HS-5 (cell line): ENCODE results near the gene RPTOR.

ENCODE experiments used
- DNase-seq: peaks from one replicate; pipeline ENCODE4 v3.0.0-alpha.2; 2012; ENCODE audit warnings: low read depth

The RPTOR gene

DNA sequence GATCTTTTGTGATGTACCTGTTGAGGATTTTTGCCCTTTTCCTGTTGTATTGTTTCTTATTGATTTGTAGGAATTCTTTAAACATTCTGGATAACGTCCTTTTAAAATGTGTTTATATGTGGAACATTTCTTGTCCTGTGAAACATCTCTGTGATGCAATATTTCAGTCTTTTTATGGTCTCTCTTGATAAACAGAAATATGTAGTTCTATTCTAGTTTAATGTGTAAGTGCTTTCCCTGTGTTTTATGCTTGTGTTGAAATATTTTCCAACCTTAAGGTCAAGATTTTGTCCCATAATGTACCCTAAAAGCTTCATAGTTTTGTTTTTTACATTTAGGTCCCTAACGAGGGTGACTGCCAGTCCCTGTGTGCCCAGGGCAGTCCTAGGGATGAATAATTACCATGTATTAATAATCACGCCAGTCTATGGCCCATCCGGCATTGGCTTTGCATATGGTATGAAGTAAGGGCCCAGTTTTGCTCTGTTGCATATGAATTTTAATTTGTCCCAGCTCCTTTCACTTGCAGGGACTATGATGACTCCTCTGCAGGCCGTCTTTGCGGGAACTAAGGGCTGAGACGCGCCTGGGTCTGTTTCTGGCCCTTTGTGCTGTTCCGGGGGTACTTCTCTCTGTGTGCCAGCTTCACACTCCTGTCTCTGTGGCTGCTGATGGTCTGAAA is 44.2 kb downstream of the RPTOR start:
- no peak for DNase-seq

DNA sequence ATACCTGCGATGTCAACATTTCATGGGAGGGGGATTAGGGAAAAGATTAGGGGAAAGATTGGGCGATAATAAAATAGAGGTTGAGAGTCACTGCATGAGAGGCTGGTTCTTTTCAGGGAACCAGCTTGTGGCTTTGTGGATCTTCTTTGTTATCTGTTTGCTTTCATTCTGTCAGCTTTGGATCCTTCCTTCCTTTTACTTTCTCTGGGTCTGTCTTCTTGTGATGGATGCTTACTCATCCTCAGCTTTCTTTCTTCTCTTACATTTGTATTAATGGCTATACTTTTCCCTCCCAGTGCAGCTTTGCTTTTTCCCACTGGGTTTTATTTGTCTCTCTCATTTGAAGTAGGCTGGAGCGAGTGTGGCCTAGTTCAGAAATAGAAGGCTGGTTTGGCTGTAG is 47.1 kb downstream of the RPTOR start:
- DNase-seq: no peak

DNA sequence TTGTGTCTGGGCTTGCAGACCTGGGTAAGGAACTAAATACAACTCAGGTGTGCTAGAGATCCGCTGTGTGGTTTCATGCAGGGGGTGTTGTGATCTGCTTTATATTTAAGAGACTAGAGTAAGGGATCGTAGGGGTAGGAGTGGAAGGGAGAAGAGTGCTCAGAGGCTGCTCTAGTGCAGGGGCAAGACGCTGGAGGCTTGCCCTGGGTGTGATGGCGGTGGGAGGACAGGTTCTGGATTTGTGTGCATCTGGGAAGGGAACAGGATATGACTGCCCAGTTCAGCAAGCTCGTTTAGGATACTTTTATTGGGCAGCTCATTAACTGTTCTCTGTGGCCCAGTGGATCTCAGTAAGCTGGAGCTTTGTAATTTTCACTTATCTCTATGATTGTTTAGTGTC is 47.6 kb downstream of the RPTOR start:
- no peak for DNase-seq

DNA sequence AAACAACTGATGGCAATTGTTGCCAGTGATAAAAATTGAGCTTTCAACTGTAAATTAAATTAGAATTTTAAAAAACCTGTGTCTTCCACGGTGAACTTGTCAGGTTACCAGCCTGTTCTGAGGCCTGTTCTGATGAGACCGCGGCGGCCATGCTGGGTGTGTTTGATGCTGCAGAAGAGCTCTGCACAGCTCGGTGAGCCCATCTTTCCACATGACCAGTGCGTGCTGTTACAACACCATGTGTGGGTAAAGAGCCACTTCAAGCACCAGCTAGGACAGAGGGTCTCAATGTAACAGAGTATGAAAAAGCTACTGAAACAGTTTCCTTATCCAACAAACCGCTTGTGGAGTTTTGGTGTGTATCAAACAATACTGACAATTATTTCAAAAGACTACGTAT is 48.5 kb downstream of the RPTOR start:
- no peak for DNase-seq

DNA sequence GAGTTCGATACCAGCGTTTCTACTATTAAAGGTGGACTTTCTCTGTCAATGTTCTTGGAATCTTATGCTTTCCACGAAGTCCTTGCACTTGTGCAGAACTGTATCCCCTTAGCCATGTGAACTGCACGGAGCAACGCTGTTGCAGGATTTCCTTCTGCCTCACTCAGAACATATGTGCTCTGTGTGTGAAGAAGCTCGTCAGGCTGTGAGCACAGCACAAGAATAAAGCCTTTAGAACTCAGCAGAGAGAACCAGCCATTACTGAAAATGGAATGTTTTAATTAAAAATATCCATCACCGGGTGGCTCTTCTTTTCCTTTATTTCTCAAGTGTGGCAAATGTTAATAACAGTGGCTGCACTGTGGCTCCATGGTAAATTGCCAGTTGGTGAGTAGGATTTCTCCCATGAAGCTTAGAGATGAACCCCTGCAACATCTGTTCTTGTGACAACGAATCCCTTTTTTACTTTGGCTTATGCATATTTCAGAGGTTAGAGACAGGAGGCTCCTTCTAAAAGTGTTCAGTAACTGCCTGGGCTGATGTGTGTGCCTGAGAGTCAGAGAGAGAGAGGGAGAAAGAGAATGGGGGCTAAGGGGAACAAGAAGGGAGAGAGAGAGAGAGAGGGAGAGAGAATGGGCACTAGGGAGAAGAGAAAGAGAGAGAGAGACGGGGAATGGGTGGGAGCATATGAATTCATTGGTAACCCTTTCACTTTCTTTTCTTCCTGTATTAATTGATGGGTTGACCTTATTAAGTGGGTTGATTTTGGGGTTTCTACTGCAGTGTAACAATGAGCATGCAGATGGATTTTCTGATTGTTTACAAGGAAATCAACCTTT is 50.0 kb downstream of the RPTOR start:
- no peak for DNase-seq

DNA sequence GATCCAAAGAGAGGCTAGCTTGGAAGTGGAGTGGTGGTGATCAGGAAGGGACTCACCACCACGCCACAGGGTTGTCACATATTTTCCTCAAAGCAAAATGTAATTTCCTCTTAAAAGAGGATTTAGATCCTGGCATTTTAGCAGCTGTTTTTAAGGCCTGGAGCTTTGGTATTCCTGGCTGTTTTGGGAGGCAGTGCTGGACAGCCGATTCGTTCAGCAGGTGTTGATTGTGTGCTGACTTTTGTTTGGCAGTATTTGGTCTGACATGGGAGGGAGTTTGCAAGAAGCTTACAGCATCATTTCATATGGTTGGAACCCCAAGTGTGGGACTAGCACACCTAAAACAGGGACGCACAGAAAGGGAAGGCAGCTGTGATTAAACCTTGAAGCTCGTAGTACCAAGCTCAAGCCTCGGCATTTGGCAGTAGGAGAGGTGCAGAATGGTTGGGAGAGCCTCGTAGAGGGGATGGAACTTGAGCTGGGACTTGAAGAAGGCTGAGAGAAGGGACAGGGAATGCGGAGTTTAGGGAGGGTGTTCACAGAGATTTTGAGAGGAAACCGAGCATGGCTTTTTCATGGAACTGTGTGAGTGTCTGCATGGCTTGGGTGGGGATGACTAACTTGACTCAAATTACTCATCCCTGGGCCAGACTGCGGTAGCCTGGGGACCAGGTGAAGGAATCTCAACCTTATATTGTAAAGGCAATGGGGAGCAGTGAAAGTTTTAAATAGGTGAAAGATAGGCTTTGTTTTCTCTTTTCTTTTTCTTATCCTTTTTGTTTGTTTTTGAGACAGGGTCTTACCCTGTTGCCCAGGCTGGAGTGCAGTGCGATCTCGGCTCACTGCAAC is 52.3 kb downstream of the RPTOR start:
- DNase-seq: no peak

DNA sequence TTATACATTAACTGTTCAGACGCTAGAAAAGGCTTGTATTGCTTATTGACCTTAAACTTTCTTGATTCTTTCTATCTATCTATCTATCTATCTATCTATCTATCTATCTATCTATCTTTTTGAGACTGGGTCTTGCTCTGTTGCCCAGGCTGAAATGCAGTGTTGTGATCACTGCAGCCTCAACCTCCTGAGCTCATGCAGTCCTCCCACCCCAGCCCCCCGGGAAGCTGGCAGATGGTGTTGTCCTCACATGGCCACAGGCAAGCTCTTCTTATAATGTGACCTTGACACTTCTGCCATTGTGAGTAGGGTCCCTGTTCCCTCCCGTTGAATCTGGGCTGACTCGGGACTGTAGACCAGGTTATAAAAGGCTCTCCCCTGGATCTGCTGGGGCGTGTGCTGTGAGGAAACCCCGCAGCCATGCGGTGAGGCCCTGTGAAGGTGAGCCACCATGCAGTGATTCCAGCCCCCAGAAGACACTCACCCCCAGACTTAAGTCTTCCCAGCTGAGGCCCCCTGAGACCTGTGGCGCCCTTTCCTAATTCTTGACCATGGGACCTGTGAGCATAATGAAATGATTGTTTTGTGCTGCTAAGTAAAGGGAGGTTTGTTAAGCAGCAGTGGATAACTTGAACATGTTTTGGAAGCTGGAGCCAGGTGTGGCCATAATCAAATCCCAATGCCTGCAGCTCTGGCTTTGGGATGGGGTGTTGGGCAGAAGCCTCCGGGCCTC is 54.3 kb downstream of the RPTOR start:
- DNase-seq: no peak

DNA sequence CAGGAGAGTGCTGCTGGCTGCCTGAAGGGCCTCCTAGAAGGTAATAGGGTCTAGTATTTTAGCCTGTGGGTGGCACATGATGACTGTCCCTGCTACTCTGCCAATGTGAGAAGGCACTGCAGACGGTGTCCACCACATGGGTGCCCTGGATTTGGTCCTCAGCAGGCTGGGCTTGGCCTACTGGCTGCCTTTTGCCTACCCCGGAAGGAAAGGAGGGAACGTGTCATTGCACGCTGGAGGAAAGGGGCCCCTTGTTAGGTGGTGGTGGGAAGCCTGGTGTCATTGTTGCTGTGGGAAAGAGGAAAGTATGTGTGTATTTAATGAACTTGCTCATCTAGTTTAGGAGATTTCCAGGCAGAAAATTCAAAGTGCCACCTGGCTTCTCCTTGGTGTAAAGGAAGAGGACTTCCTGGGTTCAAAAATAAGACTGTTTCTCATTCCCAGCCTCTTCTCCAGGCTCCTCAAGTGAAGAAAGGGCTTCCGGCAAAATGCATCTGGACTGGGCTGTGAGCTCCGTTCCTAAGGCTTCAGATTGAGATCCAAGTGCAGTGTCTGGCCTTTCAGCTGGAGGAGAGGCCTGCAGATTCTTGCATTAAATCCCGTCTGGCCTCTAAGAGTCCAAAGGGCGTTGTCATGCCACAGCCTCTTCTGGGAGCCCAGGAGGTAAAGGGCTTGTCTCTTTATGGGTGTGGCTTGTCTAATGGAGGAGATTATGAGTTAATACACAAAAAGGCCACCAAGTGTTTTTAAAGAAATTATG is 55.1 kb downstream of the RPTOR start:
- DNase-seq: no peak

DNA sequence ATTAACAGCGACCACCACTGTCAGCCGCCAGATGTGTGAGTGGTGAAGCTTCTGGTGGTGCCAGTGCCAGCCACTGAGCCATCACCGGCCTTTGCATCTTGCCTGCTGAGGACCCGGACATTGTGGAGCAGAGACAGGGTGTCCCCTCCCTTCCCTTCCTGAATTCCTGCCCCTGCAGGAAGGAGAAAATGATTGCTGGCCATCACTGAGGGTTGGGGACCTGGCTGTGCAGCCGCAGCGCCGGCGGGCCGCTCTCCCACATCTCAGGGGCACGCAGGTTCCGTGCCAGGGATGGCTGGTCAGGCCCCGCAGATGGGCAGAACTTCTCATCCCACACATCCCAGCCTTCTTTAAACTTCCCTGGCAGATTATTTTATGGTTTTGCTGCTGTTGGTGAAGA is 56.5 kb downstream of the RPTOR start:
- no peak for DNase-seq

DNA sequence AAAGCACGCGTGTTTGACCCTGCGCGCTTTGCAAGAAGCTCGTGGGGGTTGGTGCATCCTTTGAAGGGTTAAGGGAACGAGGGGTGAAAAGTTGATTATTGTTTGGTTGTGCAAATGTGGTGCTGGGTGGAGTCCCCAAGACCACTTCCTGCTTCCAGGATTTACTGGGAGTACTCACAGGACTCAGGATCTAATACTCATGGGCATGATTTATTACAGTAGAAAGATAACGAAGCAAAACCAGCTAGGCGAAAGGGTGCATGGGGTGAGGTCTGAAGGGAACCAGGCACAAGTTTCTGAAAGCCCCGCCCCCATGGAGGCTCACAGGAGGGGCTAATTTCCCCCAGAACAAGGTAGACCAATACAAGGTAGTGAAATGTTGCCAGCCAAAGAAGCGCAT is 58.8 kb downstream of the RPTOR start:
- DNase-seq: no peak

DNA sequence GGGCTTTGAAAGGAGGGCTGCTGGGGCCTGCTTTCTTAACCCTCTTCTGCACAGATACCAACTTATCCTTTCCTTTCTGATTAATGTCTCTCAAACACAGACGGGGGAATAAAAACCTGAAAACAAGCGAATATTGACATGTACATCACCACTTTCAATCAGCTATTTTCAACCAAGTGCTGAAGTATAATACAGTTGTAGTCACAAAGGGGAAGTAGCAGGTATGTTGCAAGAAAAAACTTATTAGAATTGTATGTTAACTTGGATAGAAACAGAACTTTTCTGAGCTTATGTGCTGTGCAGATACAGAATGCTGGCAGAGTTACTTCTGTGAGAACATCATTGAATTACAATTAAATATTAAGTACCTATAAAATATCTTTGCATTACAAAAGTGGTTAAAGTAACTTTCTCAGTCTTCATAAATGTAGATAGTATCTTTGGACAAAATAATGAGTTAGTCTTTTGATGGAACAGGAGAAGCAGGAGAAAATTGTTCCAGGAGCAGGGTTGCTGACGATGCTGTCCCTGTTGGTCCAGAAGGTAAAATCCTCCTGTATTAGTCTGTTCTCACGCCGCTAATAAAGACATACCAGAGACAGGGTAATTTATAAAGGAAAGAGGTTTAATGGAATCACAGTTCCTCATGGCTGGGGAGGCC is 59.5 kb downstream of the RPTOR start:
- DNase-seq: no peak

DNA sequence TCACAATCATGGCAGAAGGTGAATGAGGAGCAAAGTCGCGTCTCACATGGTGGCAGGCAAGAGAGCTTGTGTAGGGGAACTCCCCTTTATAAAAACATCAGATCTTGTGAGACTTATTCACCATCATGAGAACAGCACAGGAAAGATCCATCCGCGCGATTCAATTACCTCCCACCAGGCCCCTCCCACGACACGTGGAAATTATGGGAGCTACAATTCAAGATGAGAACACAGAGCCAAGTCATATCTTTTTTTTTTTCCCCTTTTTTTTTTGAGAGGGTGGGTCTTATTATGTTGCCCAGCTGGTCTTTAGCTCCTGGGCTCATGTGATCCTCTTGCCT is 60.0 kb downstream of the RPTOR start:
- no peak for DNase-seq

DNA sequence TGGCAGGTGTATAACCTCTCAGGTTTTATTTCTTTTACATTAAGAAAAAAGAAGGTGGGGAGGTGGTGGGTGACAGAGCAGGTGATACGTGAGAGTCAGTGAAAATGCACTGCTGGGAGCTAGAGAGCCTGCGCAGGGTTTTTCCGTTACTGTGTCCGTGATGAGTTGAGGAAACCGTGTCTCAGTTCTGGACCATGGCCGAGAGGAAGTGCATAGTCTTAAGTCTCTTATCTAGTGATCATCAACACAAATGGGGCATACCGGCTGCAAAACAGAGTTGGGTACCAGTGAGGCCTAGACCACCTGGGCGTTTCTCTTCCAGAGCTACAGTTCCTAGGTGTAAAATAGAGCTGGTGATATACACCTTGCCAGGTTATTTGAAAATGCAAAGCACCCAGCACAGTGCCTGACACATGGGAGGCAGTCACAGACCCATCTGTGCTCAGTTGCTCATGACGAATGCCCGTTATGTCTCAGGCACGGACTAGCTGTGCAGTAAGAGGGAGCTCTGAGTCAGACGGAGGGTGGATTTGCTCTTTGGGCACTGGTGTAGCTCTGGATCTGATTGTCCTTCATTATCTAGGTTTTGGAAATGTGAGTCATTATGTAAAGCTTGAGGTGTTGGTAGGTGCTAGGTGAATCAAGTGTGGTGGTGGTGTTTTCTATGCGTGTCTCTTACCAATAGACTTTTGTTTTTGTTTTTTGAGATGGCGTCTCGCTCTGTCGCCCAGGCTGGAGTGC is 60.9 kb downstream of the RPTOR start:
- no peak for DNase-seq

DNA sequence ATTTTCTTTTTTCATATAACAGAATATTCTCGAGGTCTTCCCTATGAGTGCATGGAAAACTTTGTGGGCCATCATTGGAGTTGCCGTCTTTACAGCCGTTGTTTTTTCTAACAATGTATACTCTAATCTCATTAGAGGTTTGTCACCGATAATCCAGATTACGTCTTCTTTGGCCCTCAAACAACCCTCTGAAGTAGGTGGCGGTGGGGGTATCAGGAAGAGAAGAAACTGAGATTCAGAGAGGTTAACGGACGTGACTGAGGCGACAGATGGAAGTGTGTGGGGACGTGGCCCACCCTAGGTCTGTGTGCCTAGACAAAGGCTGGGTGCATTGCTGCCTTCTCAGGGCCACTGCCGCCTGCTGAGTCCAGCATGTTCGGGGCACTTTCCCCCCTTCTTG is 63.7 kb downstream of the RPTOR start:
- no peak for DNase-seq

DNA sequence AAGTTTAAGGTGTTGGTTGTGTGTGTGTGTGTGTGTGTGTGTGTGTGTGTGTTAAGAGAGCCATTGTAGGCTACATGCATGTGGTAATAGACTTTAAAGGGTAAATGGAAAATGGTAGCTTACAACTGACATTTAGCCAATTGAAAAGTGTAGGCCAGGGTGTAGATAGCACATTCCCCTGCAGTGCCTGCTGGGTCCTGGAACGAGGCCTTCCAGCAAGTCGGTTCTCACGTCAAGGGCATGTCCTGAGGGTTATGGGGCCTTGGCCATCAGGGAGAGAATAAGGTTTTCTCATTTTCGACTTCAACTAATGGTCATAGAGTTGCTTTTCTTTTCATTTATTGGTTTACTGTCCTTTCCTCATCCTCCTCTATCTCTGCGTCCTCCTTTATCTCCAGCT is 65.1 kb downstream of the RPTOR start:
- no peak for DNase-seq

DNA sequence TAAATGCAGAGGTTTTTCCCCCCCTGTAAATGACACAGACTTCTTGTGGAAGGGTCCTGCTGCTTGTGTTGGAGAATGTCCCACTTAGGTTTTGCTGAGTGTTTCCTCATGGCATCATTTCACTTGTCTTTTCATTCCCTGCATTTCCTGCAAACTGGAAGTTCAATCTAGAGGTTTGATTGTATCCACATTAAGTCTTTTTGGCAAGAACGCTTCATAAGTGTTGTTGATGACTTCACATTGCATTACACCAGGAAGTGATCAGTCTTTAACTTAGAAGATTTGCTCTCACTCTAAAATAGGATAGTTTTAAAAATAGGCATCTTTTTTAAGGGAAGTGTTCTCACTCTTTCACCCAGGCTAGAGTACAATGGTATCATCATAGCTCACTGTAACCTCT is 67.2 kb downstream of the RPTOR start:
- DNase-seq: no peak

DNA sequence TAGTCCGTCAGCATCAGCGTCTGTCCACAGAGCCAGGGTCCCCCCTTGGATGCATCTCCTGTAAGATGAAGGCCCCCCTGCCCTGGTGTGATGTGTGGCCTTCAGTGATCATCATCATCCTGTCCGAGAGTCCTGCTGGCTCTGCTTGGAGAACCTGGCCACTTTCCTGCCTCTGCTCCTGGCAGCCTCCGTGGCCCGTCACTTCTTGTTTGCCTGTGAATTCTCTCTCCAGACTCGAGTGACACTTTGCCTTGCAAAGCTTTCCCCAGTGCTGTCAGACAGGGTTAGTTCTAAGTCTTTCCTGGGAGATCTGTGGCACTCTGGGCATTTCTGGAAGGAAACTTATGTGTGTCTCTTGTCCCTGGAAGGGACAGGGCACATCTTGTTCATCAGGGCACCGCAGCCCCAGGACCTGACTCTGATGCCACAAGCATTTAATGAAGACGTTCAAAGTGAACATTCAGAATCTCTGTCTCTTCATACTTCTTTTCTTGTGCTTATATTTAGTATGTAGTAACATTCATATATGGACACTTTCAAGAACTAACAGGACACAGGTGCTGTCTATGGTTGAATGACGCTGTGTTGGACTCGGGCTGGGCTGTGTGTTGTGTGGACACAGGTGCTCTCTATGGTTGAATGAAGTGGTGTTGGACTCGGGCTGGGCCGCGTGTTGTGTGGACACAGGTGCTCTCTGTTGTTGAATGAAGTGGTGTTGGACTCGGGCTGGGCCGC is 68.5 kb downstream of the RPTOR start:
- no peak for DNase-seq

DNA sequence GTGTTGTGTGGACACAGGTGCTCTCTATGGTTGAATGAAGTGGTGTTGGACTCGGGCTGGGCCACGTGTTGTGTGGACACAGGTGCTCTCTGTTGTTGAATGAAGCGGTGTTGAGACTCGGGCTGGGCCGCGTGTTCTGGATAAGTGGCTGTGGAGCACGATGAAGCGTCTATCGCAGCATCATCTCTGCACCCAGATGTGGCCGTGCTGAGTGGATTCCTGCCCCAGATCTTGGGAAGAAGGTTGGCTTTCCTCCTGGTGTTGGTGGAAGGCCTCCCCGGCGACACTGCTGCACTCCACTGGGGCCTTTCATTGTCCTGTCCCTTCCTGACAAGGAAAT is 69.1 kb downstream of the RPTOR start:
- DNase-seq: no peak

DNA sequence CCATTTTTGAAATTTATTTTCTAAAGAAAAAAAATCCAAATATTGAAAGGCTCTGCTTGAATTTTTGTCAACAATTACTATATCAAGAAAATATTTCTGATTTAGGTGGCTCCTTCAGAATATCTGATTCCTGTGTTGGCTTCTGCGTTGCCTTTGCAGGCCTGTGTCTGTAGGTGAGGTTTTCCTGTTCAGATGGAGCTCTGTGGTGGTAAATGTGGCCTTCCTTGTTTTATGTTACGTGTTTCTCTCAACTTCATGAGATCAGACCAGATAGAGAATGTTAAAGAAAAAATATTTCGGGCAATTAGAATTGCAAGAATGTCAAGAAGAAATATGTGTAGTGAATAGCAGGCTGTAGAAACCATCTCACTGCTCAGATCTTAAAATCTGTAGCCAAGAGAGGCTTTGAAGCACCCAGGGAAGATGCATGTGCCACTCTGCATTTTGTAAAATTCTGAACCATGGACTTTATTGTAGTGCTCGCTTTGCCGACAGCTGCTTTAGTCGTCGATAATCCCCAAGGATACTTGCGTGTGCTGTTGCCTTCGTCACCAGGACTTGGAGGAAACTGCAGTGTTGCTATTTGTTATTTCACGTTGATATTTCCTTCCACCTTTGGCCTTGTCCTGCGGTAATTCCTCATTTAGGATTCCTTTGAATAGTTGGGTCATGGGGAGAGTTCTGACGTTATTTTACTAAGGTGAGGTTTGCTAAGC is 69.9 kb downstream of the RPTOR start:
- no peak for DNase-seq
